ENCODE measurements around the gene BICDL2.

The BICDL2 gene

GRCh38 chr16:3045758-3046640, 9.3 kb upstream of the BICDL2 start, which contains the start of gene MMP25:
TSS of gene MMP25 (plus strand) at chr16:3046561. CDS start at chr16:3046918, 357 bp downstream.
- no peak for DNase-seq

- DNase-seq, result no peak
Measured at GRCh38 chr16:3044708-3045107, 8.0 kb upstream of the BICDL2 start.

- no peak for DNase-seq
Measured at GRCh38 chr16:3042376-3042775, 5.6 kb upstream of the BICDL2 start.

GRCh38 chr16:3038896-3039295, 2.2 kb upstream of the BICDL2 start:
- no peak for DNase-seq

GRCh38 chr16:3038256-3038655, 1.5 kb upstream of the BICDL2 start:
- no peak for DNase-seq

- DNase-seq, result no peak
Measured at GRCh38 chr16:3035972-3036725, 595 bp downstream of the BICDL2 start.

- no peak for DNase-seq
Measured at GRCh38 chr16:3035289-3035971, 1.3 kb downstream of the BICDL2 start.

- DNase-seq, result no peak
Measured at GRCh38 chr16:3032624-3033023, 4.1 kb downstream of the BICDL2 start.

GRCh38 chr16:3030222-3031212, 6.2 kb downstream of the BICDL2 start:
- no peak for DNase-seq

GRCh38 chr16:3029491-3030221, 7.1 kb downstream of the BICDL2 start:
- no peak for DNase-seq

GRCh38 chr16:3028716-3029319, 7.9 kb downstream of the BICDL2 start:
- no peak for DNase-seq

- no peak for DNase-seq
Measured at GRCh38 chr16:3027983-3028715, 8.6 kb downstream of the BICDL2 start.

GRCh38 chr16:3027489-3027795, 9.3 kb downstream of the BICDL2 start:
- no peak for DNase-seq

GRCh38 chr16:3026609-3027488, 9.9 kb downstream of the BICDL2 start:
- no peak for DNase-seq

- no peak for DNase-seq
Measured at GRCh38 chr16:3026003-3026378, 10.8 kb downstream of the BICDL2 start.

- DNase-seq, result no peak
Measured at GRCh38 chr16:3025032-3026002, 11.4 kb downstream of the BICDL2 start.

- DNase-seq, result peak; percentile 92
Measured at GRCh38 chr16:3023669-3024478, 12.9 kb downstream of the BICDL2 start, which contains the start of the genes HCFC1R1 and THOC6. TSS of gene HCFC1R1 (minus strand) at chr16:3023942. CDS start at chr16:3023941, 1 bp downstream. TSS of gene THOC6 (plus strand) at chr16:3024035. CDS start at chr16:3024327, 292 bp downstream.

Data from SIG-M5 (cell line).